Measurements from ENCODE around the gene TCAF1. TPM values are rescaled to one million over a fixed set of nuclear protein-coding genes. Genes with fewer than 3 reads are reported as not detected.

TCAF1 gene
- total and polyA plus RNA-seq, 4 donors, result 20.2 to 75.1 (median 30.1) TPM

DNA sequence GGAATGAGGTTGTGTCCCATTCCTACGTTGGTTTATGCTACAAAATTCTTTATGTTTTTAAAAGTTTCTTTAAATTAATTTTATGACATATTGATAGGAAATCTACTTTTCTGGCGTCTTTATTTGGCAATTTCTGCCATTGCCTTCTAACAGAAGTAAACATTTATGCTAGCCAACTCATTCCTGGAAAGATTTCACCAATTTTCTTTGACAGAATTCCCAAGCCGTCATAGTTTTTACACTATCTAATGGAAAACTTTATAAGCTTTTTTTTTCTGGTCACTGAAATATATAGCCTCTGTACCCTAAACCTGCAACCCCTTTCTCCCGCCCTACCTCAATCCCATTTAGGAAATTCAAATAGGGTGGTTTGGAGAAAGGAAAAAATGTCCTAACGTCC, 6.1 kb upstream of the TCAF1 start:
- no peaks in the 10 kb centered on the region for H3K27me3 ChIP-seq (ENCODE audit: control insufficient read depth in 4 of 4, insufficient read depth in 4 of 4, low read length in 3 of 4)
- no peaks in the 10 kb centered on the region for H3K36me3 ChIP-seq (ENCODE audit: control insufficient read depth in 4 of 4, insufficient read depth in 3 of 4, low read depth in 1 of 4, low read length in 3 of 4)
- H3K4me3 ChIP-seq (ENCODE audit: low read depth in 1 of 3, low read length in 3 of 3), result no peak overlapping the region

DNA sequence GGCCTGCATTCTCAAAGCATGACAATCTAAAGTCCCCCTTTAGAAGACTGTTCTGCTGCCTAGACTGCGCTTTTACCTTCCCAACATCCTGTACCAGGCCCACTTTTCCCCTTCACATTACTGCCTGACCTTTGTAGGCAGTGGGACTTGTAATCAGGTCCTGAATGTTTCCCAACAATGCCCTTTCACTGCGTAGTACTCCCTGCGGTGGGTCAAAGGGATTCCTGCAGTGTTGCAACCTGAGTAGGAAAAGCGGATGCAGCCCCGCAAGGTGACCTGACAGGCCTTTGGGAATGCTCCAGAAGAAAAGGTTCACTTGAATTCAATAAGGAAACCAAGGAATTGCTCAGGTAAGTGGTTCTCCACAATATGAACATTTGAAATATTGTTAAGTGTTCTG, 4.9 kb upstream of the TCAF1 start:
- Histone ChIP-seq H3K27me3 (ENCODE audit: control insufficient read depth in 4 of 4, insufficient read depth in 4 of 4, low read length in 3 of 4) (no peaks in the 10 kb centered on the region), H3K9ac (ENCODE audit: low read depth in 1 of 2, low read length in 2 of 2) (no peak overlapping the region), H3K36me3 (ENCODE audit: control insufficient read depth in 4 of 4, insufficient read depth in 3 of 4, low read depth in 1 of 4, low read length in 3 of 4) (no peaks in the 10 kb centered on the region), H3K4me1 (ENCODE audit: control insufficient read depth in 4 of 4, insufficient read depth in 4 of 4, low read length in 3 of 4) (no peaks in the 10 kb centered on the region), H3K9me3 (ENCODE audit: control insufficient read depth in 4 of 4, low read length in 3 of 4) (no peaks in the 10 kb centered on the region), H3K4me3 (ENCODE audit: low read depth in 1 of 3, low read length in 3 of 3) (no peak overlapping the region), H3K27ac (ENCODE audit: low read depth in 1 of 2, low read length in 2 of 2) (no peak overlapping the region)
- DNase-seq (ENCODE audit: low spot score), result no peak
- 68% methylated on average over 5 of the region's 5 CpGs for WGBS
- peak; percentile 81 to 92 for TF ChIP-seq RXRA (IDR thresholded peaks at IDR 0.05)
- peak in 1 of 2 donors; percentile 19 for TF ChIP-seq RAD21 (IDR thresholded peaks at IDR 0.05)
- TF ChIP-seq EGR1 (IDR thresholded peaks at IDR 0.05; ENCODE audit: low read depth in 2 of 2), result no peak
- TF ChIP-seq, protein P1, sequence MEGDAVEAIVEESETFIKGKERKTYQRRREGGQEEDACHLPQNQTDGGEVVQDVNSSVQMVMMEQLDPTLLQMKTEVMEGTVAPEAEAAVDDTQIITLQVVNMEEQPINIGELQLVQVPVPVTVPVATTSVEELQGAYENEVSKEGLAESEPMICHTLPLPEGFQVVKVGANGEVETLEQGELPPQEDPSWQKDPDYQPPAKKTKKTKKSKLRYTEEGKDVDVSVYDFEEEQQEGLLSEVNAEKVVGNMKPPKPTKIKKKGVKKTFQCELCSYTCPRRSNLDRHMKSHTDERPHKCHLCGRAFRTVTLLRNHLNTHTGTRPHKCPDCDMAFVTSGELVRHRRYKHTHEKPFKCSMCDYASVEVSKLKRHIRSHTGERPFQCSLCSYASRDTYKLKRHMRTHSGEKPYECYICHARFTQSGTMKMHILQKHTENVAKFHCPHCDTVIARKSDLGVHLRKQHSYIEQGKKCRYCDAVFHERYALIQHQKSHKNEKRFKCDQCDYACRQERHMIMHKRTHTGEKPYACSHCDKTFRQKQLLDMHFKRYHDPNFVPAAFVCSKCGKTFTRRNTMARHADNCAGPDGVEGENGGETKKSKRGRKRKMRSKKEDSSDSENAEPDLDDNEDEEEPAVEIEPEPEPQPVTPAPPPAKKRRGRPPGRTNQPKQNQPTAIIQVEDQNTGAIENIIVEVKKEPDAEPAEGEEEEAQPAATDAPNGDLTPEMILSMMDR (IDR thresholded peaks at IDR 0.05; ENCODE audit: low read depth, low read length, missing input control), result no peak
- no peak for TF ChIP-seq YY1 (IDR thresholded peaks at IDR 0.05)
- TF ChIP-seq FOXA2 (IDR thresholded peaks at IDR 0.05), result no peak
- TF ChIP-seq GABPA (IDR thresholded peaks at IDR 0.05 in 1 of 2, conservative IDR thresholded peaks at IDR 0.05 in 1 of 2), result no peak
- TF ChIP-seq NR2F2 (IDR thresholded peaks at IDR 0.05), result no peak
- TF ChIP-seq JUND (IDR thresholded peaks at IDR 0.05), result no peak
- no peak for TF ChIP-seq TAF1 (conservative IDR thresholded peaks at IDR 0.05)
- peak; percentile 31 for TF ChIP-seq HNF4G (IDR thresholded peaks at IDR 0.05)
- TF ChIP-seq, protein P2, sequence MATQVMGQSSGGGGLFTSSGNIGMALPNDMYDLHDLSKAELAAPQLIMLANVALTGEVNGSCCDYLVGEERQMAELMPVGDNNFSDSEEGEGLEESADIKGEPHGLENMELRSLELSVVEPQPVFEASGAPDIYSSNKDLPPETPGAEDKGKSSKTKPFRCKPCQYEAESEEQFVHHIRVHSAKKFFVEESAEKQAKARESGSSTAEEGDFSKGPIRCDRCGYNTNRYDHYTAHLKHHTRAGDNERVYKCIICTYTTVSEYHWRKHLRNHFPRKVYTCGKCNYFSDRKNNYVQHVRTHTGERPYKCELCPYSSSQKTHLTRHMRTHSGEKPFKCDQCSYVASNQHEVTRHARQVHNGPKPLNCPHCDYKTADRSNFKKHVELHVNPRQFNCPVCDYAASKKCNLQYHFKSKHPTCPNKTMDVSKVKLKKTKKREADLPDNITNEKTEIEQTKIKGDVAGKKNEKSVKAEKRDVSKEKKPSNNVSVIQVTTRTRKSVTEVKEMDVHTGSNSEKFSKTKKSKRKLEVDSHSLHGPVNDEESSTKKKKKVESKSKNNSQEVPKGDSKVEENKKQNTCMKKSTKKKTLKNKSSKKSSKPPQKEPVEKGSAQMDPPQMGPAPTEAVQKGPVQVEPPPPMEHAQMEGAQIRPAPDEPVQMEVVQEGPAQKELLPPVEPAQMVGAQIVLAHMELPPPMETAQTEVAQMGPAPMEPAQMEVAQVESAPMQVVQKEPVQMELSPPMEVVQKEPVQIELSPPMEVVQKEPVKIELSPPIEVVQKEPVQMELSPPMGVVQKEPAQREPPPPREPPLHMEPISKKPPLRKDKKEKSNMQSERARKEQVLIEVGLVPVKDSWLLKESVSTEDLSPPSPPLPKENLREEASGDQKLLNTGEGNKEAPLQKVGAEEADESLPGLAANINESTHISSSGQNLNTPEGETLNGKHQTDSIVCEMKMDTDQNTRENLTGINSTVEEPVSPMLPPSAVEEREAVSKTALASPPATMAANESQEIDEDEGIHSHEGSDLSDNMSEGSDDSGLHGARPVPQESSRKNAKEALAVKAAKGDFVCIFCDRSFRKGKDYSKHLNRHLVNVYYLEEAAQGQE (IDR thresholded peaks at IDR 0.05), result no peak
- peak; percentile 73 for TF ChIP-seq HNF4A (conservative IDR thresholded peaks at IDR 0.05)
- TF ChIP-seq, protein P3, sequence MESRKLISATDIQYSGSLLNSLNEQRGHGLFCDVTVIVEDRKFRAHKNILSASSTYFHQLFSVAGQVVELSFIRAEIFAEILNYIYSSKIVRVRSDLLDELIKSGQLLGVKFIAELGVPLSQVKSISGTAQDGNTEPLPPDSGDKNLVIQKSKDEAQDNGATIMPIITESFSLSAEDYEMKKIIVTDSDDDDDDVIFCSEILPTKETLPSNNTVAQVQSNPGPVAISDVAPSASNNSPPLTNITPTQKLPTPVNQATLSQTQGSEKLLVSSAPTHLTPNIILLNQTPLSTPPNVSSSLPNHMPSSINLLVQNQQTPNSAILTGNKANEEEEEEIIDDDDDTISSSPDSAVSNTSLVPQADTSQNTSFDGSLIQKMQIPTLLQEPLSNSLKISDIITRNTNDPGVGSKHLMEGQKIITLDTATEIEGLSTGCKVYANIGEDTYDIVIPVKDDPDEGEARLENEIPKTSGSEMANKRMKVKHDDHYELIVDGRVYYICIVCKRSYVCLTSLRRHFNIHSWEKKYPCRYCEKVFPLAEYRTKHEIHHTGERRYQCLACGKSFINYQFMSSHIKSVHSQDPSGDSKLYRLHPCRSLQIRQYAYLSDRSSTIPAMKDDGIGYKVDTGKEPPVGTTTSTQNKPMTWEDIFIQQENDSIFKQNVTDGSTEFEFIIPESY (IDR thresholded peaks at IDR 0.05), result no peak
- peak; percentile 89 for TF ChIP-seq SP1 (IDR thresholded peaks at IDR 0.05)
- TF ChIP-seq, protein P4, sequence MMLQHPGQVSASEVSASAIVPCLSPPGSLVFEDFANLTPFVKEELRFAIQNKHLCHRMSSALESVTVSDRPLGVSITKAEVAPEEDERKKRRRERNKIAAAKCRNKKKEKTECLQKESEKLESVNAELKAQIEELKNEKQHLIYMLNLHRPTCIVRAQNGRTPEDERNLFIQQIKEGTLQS (IDR thresholded peaks at IDR 0.05), result no peak
- no peak for TF ChIP-seq FOXA1 (IDR thresholded peaks at IDR 0.05)
- TF ChIP-seq, protein P5, sequence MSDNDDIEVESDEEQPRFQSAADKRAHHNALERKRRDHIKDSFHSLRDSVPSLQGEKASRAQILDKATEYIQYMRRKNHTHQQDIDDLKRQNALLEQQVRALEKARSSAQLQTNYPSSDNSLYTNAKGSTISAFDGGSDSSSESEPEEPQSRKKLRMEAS (IDR thresholded peaks at IDR 0.05), result no peak

More for the DNA sequence above, 6.1 kb upstream of the TCAF1 start:
- DNase-seq (ENCODE audit: low spot score), result no peak
- 58% methylated on average over 5 of the region's 5 CpGs for WGBS
- TF ChIP-seq, protein P4 (IDR thresholded peaks at IDR 0.05), result no peak
- TF ChIP-seq, protein P1 (IDR thresholded peaks at IDR 0.05; ENCODE audit: low read depth, low read length, missing input control), result no peak
- TF ChIP-seq RXRA (IDR thresholded peaks at IDR 0.05) (no peak), JUND (IDR thresholded peaks at IDR 0.05) (no peak), FOXA1 (IDR thresholded peaks at IDR 0.05) (no peak), HNF4G (IDR thresholded peaks at IDR 0.05) (no peak), RAD21 (IDR thresholded peaks at IDR 0.05) (no peak)
- Histone ChIP-seq H3K9ac (ENCODE audit: low read depth in 1 of 2, low read length in 2 of 2) (no peak overlapping the region), H3K4me1 (ENCODE audit: control insufficient read depth in 4 of 4, insufficient read depth in 4 of 4, low read length in 3 of 4) (no peaks in the 10 kb centered on the region), H3K27ac (ENCODE audit: low read depth in 1 of 2, low read length in 2 of 2) (no peak overlapping the region), H3K9me3 (ENCODE audit: control insufficient read depth in 4 of 4, low read length in 3 of 4) (no peaks in the 10 kb centered on the region)

All from liver (tissue), 9 donors.